Thymus (tissue), 11 donors: ENCODE data around the gene CMSS1. TPM values are rescaled to one million over a fixed set of nuclear protein-coding genes. Genes with fewer than 3 reads are reported as not detected.

Experiments
- DNase-seq, 9 donors: peaks; one replicate each; pipeline ENCODE4 v3.0.0-alpha.2; 2013; ENCODE audit warnings: low spot score in 9 of 9, low read depth in 6 of 9, missing footprints in 1 of 9
- H3K27ac ChIP-seq, 2 donors: one replicate each; pipeline ENCODE4 v1.5.1; 2013; ENCODE audit warnings: control low read depth in 1 of 2, low read depth in 1 of 2, low read length in 1 of 2, mild to moderate bottlenecking in 1 of 2, moderate library complexity in 1 of 2
- H3K27me3 ChIP-seq, 2 donors: one replicate each; pipeline ENCODE4 v1.5.1; 2013; ENCODE audit warnings: low read length in 1 of 2; ENCODE audit not compliant: control insufficient read depth in 2 of 2, insufficient read depth in 1 of 2
- H3K36me3 ChIP-seq, 2 donors: one replicate each; pipeline ENCODE4 v1.5.1; 2013; ENCODE audit warnings: low read length in 1 of 2, mild to moderate bottlenecking in 1 of 2, moderate library complexity in 1 of 2; ENCODE audit not compliant: control insufficient read depth in 2 of 2, insufficient read depth in 2 of 2
- H3K4me1 ChIP-seq, 2 donors: one replicate each; pipeline ENCODE4 v1.5.1; 2013; ENCODE audit warnings: low read length in 2 of 2; ENCODE audit not compliant: control insufficient read depth in 2 of 2, insufficient read depth in 2 of 2
- H3K4me3 ChIP-seq, 2 donors: one replicate each; pipeline ENCODE4 v1.5.1; 2013; ENCODE audit warnings: low read length in 2 of 2, control low read depth in 1 of 2, mild to moderate bottlenecking in 1 of 2
- H3K9me3 ChIP-seq, 2 donors: one replicate each; pipeline ENCODE4 v1.5.1; 2013; ENCODE audit warnings: low read length in 1 of 2, mild to moderate bottlenecking in 1 of 2; ENCODE audit not compliant: control insufficient read depth in 2 of 2, insufficient read depth in 1 of 2
- WGBS: extraction: QIAGEN DNeasy Blood & Tissue Kit; methylation state at CpG from one replicate; pipeline ENCODE4 v1.1.7; 2013; 5-methylcytosine and 5-hydroxymethylcytosine counted together
- polyA plus RNA-seq: library from polyadenylated mRNA; stranded (reverse); fragments of 200-250 nt; gene quantifications from one replicate; pipeline ENCODE4 v1.2.3, GENCODE V29; 2013
- total RNA-seq: library from RNA; stranded (reverse); fragments of 120-200 nt; gene quantifications from one replicate; pipeline ENCODE4 v1.2.4, GENCODE V29; 2013
- donor health status: healthy.

CMSS1 gene
- total and polyA plus RNA-seq, 2 donors: 27.3 to 39.0 TPM

GRCh38 chr3:99967796-99968195 is 150.1 kb downstream of the CMSS1 start:
- Histone ChIP-seq H3K27me3 (no peaks in the 10 kb centered on the region), H3K36me3 (no peaks in the 10 kb centered on the region), H3K27ac (no peak overlapping the region), H3K4me3 (no peak overlapping the region), H3K9me3 (no peaks in the 10 kb centered on the region), H3K4me1 (no peaks in the 10 kb centered on the region)
- 96% methylated on average over 2 of the region's 2 CpGs for WGBS
- no peak for DNase-seq

- no peaks in the 10 kb centered on the region for H3K4me1 ChIP-seq
- H3K27me3 ChIP-seq: no peaks in the 10 kb centered on the region
- WGBS: 93% methylated on average over 3 of the region's 3 CpGs
- H3K4me3 ChIP-seq: no peak overlapping the region
- no peaks in the 10 kb centered on the region for H3K36me3 ChIP-seq
- H3K27ac ChIP-seq: no peak overlapping the region
- DNase-seq: no peak
- no peaks in the 10 kb centered on the region for H3K9me3 ChIP-seq
Observed at GRCh38 chr3:99969136-99969535, 151.5 kb downstream of the CMSS1 start.

GRCh38 chr3:99970198-99970597 is 152.5 kb downstream of the CMSS1 start:
- H3K4me3 ChIP-seq: no peak overlapping the region
- H3K27ac ChIP-seq: no peak overlapping the region
- WGBS: 88% methylated on average over 1 of the region's 1 CpG
- H3K4me1 ChIP-seq: no peaks in the 10 kb centered on the region
- no peaks in the 10 kb centered on the region for H3K27me3 ChIP-seq
- DNase-seq: peak in 2 of 9 donors; percentile 9 to 18
- H3K36me3 ChIP-seq: no peaks in the 10 kb centered on the region
- H3K9me3 ChIP-seq: no peaks in the 10 kb centered on the region

GRCh38 chr3:99971761-99972160 is 154.1 kb downstream of the CMSS1 start:
- no peaks in the 10 kb centered on the region for H3K27me3 ChIP-seq
- H3K27ac ChIP-seq: no peak overlapping the region
- H3K9me3 ChIP-seq: no peaks in the 10 kb centered on the region
- H3K36me3 ChIP-seq: no peaks in the 10 kb centered on the region
- DNase-seq: no peak
- no peaks in the 10 kb centered on the region for H3K4me1 ChIP-seq
- WGBS: 98% methylated on average over 3 of the region's 3 CpGs
- no peak overlapping the region for H3K4me3 ChIP-seq

GRCh38 chr3:99972380-99973104 is 154.9 kb downstream of the CMSS1 start:
- no peaks in the 10 kb centered on the region for H3K4me1 ChIP-seq
- no peak overlapping the region for H3K4me3 ChIP-seq
- no peak overlapping the region for H3K27ac ChIP-seq
- H3K36me3 ChIP-seq: no peaks in the 10 kb centered on the region
- H3K9me3 ChIP-seq: no peaks in the 10 kb centered on the region
- H3K27me3 ChIP-seq: no peaks in the 10 kb centered on the region
- DNase-seq: no peak
- WGBS: 98% methylated on average over 8 of the region's 8 CpGs

GRCh38 chr3:99974989-99975388 is 157.3 kb downstream of the CMSS1 start:
- H3K9me3 ChIP-seq: no peaks in the 10 kb centered on the region
- no peaks in the 10 kb centered on the region for H3K4me1 ChIP-seq
- no peak for DNase-seq
- no peaks in the 10 kb centered on the region for H3K27me3 ChIP-seq
- H3K27ac ChIP-seq: no peak overlapping the region
- no peaks in the 10 kb centered on the region for H3K36me3 ChIP-seq
- no peak overlapping the region for H3K4me3 ChIP-seq
- 95% methylated on average over 2 of the region's 2 CpGs for WGBS

GRCh38 chr3:99976584-99976983 is 158.9 kb downstream of the CMSS1 start:
- DNase-seq: no peak
- Histone ChIP-seq H3K36me3 (no peaks in the 10 kb centered on the region), H3K4me3 (no peak overlapping the region), H3K4me1 (no peaks in the 10 kb centered on the region), H3K9me3 (no peaks in the 10 kb centered on the region), H3K27me3 (no peaks in the 10 kb centered on the region), H3K27ac (no peak overlapping the region)

GRCh38 chr3:99978221-99978620 is 160.6 kb downstream of the CMSS1 start:
- 100% methylated on average over 1 of the region's 1 CpG for WGBS
- Histone ChIP-seq H3K27me3 (no peaks in the 10 kb centered on the region), H3K4me3 (no peak overlapping the region), H3K36me3 (no peaks in the 10 kb centered on the region), H3K27ac (no peak overlapping the region), H3K9me3 (no peaks in the 10 kb centered on the region), H3K4me1 (no peaks in the 10 kb centered on the region)
- no peak for DNase-seq

GRCh38 chr3:99980606-99981005 is 162.9 kb downstream of the CMSS1 start:
- H3K36me3 ChIP-seq: no peaks in the 10 kb centered on the region
- no peak for DNase-seq
- no peaks in the 10 kb centered on the region for H3K27me3 ChIP-seq
- H3K4me1 ChIP-seq: no peaks in the 10 kb centered on the region
- H3K4me3 ChIP-seq: no peak overlapping the region
- no peak overlapping the region for H3K27ac ChIP-seq
- 99% methylated on average over 3 of the region's 3 CpGs for WGBS
- H3K9me3 ChIP-seq: no peaks in the 10 kb centered on the region
